ENCODE results near the gene FAM124A.

FAM124A gene

DNA sequence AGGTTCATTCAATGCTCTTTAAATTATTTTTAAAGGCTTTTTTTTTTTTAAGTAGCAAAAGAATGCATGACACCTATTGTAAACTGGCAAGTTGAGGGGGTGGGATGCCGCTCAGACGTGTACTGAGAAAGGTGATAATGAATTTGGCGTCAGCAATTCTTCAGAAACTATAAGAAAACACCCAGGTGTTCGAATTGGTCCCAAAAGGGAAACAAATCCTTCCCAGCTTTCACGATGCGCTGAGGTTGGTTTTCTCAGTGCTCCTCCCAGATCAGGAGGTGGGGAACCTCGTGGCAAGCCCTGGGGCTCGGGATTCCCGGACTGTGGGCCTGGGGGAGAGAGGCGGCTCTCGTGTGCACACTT is 543 bp upstream of the FAM124A start:
- DNase-seq = no peak

DNA sequence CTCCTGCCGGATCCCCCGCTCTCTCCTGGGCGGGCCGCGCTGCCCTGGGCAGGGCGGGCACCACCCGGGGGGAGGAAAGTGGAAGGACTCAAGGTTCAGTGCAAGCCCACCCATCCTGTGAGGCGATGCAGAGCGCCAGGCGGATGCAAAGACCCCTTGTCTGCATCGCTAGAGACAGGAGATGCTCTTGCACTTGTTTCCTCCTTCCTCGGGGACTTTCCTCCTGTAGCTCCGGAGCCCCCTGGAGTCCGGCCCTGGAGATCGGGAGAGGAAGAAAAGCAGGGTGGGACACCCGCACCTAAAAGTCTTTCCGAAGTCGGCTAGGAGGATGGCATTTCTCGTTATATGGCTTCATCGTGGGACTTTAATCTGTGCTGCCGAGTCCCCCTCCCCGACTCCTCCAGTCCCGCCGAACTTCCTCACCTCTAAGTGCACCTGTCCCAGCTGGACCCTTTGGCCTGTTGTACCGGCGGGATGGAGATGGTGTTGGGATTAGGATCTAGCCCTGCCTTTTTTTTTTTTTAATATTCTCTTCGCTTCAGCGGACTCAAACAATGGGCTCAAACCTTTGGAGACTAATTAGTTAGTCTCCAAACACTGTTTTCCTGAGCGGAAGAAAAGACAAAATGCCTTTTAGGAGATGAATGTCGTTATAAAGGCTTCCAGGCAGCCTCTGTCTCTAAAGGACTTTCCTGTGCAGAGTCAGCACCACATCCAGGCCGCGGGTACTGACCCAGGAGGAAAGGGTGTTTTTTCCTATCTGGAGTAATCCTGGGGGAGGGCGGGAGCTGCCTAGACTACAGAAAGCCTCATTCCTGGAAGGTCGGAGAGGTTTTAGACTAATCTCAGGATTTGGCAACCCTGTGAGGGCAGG is 725 bp downstream of the FAM124A start:
- no peak for DNase-seq

DNA sequence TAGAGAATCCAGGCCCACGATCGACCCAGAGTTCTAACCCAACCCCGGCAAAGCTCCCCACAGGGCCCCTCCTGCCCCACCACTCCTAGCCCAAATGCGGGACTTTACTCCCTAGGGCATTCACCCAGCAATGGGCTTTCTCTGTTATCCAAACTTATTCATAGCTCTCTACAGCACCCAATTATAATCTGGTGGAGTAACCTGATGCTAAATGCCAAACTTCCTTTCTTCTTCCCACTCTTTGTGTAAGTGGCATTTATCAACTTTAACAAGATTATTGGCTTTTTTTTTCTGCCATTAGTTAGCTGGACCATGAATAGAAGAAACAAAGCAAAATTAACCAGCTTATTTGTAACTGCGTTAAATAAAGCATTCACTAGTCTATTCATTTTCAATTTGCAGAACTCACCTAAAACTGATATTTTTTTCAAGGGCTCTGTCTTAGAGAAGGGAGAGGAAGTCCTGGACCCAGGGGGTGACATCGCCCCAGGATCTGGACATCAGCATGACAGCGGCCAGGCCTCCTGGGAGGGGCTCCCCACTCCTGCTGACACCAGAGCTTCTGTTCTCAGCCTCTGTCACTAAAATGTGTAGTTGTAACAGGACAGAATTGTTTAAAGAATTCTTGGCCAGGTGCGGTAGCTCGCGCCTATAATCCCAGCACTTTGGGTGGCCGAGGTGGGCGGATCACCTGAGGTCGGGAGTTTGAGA is 1.5 kb downstream of the FAM124A start:
- DNase-seq = no peak

DNA sequence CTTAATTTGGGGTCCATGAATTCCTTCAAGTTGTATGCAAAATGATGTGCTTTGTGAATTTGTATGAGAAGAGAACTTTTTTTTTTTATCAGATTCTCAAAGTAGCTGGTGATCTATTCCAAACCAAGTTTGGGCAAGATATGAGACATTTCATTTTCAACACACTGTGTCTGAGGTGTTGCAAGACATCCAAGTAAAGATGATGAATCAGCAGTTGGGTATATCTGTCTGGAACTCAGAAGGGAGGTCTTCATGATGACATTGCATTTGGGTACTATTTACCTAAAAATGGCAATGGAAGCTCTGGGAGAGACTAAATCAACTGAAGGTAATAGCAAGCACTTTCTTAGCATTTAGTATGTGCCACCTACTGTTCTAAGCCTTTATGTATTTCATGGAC is 2.8 kb downstream of the FAM124A start:
- DNase-seq = no peak

DNA sequence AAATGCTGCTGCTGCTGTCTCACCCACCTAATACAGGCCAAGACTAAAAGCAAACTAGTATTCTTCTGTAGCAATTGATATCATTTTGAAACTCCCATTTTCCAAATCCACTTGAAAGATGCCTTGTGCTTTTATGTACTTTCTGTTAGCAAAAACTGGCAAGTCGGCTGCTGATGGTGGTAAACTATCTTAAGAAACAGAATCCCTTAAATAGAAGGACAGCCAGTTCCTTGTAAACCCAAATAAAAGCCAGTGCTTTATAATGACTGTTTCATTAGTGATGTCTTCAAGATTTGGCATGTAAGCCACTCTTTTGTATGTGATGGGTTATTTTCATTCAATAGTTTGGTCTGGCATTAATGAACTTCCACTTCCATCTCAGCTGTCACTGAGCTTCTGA is 5.2 kb downstream of the FAM124A start:
- DNase-seq = no peak

DNA sequence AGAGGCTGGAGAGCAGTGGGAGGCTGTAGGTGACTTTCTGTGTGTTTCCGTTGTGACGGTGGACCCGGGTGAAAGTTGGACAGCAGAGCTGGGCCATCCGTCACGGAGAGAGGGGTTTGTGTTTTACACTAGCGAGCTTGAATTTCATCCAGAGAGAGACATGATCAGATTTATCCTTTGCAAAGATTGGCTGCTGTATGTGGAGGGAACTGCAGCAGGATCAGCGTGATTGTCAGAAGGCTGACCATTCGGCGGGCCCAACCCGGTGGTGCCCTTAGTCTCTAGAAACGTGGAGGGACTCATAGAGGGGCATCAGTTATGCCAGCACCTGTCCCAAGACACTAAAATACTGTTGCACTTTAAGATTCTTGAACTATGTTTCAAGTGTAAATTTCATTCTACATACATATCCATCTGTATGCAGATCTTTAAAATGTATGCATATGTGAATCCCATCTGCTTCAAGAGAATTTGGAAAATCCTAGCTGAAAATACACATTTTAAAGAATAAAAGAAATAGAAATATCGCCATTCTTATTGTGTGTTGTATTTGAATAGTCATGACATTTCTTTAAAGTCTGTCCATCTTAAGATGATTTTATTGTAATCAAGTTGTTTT is 7.0 kb downstream of the FAM124A start:
- no peak for DNase-seq

DNA sequence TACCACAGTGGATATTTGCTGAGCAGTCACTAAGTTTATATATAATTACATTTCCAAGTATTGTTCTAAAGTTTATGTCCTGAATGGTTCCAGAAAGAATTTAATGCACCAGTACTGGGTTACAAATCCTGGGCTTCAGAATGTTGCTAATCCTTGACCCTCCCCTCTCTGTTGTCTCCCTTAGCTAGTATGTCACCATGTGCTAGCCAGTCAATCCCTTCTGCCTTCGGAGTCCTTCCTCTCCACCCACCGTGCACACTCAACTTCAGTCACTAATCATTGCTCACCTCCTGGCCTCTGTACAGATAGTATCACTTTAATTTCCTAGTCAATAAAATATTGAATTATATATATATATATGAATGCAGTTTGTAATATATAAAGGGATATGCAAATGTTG is 7.5 kb downstream of the FAM124A start:
- no peak for DNase-seq

DNA sequence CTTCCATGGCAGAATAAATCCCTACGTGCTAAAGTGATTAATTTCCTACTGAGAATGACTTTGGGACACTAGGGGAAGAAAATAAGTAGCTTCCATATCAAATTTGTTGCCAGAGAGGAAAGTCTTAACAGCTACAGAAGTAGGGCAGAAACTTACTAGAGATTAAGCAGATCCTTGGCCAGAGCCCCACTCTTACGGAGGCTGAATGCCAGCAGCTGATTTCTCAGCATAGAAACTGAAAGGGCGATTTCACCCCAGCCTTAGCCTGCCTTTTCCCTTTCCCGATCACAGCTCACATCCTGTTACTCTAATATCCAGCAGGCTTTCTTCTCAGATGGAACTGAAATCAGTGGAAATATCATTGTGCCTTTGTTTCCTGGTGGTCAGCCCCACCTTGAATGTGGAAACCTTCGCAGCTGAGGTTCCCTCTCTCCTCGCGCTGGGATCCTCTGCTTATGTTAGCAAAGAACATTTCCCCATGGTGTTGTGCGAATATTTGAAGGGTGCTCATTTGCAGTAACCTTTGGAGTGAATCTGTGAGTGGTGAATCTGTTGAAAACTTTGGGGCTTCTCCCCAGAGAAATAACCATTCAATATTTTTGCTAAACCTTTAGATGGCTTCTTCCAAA is 8.4 kb downstream of the FAM124A start:
- no peak for DNase-seq

DNA sequence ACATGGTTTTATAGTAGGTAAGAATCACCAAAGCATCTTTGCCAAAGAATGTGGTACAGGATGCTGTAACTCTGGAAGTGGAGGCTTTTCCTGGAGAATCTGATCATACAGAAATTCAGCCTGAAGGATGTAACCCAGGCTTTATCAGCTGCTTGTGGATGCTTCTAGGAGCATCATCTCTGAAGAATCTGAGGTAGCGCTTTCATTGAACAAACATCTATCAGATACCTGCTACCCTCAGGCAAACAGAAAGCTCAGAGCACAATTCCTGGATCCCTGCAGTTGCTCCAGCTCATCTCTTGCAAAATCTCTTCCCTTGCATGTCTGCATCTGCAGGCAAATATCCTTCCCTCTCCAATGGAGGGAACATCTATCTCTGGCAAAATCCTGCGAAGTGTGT is 9.3 kb downstream of the FAM124A start:
- no peak for DNase-seq

DNA sequence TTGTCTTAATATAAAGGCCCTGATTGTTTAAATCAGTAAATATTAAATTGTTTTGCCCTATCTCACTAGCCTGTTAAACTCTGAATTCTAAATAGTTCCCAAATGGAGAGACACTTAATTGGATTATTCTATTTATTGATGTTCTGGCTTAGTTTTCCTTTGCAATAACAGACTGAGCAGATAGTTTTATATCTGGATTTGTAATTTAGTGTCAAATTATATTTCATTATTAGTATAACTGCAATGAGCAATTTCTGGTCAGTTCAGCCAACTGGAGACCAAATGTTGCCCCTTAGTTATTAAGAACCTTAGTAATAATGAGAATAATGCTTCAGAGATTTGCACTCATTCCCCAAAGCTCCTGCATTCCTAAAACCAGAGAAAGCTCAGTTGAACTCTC is 10.1 kb downstream of the FAM124A start:
- no peak for DNase-seq

DNA sequence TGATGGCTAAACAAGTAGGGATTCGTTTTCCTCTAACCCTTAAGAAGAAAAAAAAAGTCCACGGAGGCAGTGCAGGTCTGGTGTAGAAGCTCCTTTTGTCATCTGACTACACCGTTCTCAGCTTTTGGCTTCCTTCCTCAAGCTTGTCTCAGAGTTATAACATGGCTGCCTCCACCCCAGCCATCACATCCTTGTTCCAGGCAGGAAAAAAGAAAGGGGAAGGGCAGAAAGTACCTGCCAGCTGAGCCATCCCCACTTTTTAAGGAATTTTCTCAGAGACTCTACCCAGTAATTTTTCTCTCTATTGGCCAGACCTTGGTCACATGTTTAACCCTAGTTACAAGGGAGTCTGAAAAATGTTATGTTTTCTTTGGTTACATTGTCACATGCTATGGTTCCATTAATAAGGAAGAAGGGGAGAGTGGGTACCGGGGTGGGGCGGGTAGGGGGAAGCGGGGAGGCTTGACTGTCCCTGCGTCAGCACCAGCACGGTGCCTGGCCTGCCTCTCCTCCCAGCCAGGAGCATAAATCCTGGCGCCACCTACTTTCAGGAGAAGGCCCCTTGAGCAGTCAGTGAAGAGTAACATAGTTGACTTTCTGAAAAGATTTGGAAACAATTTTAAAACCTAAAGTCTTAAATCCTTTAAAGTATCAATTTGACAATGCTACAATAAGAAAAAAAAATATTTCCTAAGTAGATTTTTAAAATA is 11.1 kb downstream of the FAM124A start:
- DNase-seq = no peak

DNA sequence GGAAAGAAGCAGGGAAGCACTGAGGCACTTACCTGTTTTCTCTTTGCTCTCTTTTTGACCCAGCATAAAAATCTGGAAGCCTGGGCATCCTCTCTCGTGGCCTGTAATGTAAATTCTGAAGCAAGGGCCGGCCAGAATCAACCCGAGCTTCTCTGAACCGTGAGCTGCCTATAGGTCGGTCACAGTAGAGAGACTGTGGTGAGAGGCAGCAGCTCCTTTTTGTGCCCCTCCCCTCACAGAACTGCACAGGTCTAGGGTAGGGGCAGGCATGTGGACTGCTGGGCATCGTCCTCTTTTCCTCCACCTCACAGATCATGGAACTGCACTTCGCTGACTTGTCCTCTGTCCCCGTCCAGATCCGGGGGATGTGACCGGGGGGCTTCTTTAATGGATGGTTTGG is 12.5 kb downstream of the FAM124A start:
- no peak for DNase-seq

DNA sequence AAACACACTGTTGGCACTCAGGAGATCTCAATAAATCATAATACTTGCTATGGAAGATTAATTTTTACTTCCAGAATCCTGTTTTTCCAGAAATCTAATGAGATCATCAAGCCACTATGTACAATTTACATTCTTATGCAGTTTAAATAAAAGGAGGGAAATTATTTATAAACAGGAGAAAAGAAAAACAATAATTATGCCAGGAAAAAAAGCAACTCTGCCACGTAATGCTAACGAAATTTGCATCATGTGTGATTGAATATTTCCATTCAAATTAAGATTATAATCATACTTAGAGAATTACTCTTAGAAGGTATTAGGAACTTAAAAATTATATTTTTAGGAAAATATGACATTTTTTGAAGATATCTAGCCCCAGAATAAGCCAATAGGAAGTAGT is 13.0 kb downstream of the FAM124A start:
- no peak for DNase-seq

DNA sequence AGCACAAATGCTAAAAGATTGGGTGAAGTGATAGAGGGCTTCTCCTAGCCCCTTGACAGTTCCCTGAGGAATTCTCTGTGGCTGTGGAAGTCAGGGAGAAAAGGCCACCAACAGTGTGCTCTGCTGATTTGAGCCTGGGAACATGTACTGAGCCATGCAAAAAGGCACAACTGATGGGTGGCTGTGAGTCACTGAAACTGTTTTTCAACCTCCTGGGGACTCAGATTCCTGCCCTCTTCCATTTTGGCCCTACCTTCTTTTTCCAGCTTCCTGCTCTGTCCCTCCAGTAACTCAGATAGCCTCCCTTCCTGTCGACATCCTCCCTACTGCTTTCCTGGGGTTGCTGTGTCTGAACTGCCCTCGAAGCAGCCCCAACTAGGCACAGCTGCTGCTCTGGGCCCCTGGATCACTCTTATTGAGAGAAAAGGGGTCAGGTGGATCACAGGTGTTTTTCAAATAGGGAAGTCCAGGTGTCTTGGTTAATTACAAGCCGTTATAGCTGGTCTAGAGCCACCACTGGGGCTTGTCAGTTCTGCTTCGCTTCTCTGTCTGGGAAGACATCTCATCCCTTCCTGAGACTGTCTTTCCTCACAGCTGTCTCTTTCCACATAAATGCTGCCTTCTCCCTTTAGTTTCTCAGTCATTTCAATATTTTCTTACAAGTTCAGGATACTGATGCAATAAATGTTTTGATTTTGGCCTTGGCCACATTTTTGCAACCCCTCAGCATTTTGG is 13.7 kb downstream of the FAM124A start:
- DNase-seq = no peak

DNA sequence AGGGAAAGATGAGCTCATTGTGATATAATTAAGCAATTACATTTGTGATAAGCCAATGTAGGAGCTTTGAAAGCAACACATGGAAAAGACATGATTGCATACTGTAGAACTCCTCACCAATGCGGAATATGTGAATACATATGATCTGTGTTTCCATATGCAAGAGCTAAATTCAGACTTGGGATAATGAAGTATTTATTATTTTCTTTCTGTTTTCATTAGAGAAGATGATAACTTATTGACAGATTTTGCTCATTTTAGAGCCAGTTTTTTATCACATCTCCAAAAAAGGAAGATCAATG is 14.2 kb downstream of the FAM124A start:
- no peak for DNase-seq

DNA sequence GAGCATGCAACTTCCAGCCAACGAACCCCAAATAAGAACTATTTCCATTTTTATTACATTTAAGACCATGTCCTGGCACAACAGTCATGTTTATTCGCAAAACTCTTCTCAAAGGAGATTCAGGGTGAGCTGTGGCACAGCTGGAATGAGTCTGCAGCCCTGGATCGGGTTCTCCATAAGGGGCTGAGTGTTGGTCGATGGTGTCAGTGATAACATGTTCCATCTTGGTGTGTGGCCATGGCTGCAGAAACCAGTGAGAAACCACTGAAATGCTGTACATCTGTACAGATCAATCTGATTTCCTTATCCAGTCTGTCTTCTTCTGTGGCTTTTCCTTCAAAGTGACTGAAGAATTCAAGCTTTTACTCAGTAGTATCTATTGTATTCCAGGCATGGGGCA is 15.2 kb downstream of the FAM124A start:
- no peak for DNase-seq

DNA sequence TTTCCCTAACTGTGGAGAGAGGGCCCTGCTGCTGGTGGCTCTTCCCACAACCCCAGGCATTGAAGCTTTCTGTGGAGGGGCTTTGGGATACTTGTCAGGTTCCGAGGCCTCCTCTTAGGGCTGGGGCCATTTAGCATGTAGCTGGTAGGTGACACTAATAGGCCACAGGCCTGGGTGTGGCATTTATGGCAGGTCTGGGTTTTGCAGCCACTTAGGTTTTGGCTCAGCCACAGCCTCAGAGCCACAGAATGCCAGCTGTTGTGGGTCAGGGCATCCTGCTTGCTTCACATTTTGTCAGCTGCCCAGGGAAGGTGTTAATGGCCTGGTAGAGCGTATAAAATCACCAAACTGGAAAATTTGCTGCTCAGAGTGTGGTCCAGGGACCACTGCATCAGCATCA is 15.7 kb downstream of the FAM124A start:
- no peak for DNase-seq

DNA sequence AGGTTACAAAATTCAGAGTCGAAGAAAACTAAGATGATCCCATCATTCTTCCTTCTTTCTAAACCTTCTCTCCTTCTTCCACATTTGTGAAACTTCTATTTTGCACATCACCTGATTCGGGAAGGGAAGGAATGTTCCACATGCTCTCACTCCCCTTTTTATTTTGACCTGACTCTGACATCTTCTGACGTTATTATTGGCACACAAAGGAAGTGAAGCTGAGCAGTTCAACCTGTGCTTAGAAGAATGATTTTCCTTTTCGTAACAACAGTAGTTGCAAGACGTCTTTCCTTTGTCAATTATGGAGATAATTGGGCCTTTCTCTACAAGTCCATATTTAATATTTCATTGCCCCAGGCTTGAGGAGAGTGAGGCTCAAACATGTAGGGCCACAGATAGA is 18.0 kb downstream of the FAM124A start:
- no peak for DNase-seq

DNA sequence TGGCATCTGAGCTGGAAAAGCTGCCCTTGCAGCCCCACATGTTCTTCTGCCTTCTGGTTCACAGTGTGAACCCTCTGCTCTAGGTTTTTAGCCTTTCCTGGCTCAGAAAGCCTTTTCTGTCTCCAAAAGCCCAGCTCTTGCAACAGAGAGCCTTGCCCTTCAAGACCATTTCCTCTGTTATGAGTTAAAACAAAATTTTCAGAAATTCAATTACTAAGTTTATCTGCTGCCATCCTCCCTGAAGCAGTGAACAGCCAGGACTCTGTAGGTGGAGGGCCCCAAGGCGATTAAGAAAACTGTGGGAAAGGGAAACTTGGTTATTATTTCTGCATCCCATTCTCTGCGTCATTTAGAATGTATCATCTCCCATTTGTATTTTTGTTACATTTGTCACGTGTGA is 18.8 kb downstream of the FAM124A start:
- DNase-seq = no peak

DNA sequence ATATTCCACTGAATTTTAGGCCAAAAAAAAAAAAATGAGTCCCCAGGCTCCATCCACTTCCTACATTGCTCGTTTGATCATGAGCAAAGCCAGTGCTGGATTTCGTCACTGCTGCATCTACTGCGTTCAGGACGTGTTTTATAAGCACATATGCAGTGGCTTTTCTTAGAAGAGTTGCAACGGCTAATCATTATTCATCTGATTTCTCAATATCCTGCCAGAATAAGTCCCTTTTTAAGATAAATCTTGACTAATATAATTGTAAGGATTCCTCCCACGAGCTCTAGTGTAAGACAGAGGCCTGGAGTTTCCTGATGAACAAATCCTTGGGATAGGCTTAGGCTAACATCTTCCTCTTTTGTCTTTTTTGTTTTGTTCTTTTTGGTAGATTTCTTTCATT is 19.5 kb downstream of the FAM124A start:
- DNase-seq = no peak

DNA sequence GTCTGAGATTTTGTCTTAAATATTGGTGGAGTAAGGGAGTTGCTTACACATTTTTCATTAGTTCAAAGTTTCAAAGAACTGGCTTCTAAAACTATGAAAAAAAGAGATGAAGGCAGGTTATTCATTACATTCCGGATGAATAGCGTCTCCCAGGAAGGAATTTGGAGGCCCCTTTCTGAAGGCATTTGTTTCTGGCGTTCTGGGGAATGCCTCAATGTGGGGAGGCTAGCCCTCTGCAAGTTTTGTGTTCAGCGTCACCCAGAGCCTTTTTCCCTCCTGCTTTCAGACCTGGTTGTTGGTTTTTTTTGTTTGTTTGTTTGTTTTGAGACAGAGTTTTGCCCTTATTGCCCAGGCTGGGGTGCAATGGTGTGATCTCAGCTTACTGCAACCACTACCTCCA is 21.0 kb downstream of the FAM124A start:
- DNase-seq = no peak

DNA sequence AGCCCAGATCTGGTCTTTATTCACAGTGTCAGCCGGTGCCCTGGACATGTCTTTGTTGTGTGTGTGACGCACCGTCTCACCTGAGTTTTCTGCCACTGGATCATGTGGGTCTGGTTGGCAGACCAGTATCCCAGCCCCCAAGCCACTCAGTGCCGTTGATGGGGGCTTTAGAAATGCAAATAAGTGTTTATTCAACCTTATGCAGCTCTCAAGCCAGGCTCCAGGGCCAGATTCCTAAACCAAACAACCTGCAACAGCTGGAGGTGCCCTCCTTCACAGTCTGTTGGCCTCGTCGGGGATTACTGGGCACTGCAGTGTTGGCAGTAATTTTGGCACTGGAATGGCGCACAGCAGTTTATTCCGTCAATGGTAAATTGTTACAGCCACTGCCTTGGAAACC is 21.6 kb downstream of the FAM124A start:
- DNase-seq = no peak
